ENCODE measurements around the gene C11orf54.
"Not testable (repeated sequence)": the region's sequence is repeated elsewhere in the genome, so short reads cannot be mapped to it uniquely, and the experiment has no call there.

Gene C11orf54

DNA sequence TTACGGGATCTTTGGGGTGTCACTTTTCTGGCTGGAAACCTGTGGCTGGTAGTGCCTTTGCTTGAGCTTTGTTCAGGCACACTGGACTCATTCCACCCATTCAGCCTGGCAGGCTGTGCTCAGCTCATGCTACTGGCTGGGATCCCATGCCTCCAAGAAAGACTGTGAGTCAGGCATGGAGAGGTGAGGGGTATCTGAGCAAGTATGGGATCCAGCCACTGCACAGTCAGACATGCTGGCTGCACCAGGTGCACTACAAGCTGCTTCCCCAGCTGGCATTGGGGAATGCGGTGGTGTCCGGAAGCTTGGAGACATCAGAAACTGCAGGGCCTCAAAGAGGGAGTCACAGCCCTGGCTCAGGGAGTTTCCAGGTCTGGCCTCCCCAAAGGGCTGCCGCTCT is 30.7 kb downstream of the C11orf54 start:
- DNase-seq: no peak

GRCh38 chr11:93773045-93773477 is 31.6 kb downstream of the C11orf54 start:
- no peak for DNase-seq

DNA sequence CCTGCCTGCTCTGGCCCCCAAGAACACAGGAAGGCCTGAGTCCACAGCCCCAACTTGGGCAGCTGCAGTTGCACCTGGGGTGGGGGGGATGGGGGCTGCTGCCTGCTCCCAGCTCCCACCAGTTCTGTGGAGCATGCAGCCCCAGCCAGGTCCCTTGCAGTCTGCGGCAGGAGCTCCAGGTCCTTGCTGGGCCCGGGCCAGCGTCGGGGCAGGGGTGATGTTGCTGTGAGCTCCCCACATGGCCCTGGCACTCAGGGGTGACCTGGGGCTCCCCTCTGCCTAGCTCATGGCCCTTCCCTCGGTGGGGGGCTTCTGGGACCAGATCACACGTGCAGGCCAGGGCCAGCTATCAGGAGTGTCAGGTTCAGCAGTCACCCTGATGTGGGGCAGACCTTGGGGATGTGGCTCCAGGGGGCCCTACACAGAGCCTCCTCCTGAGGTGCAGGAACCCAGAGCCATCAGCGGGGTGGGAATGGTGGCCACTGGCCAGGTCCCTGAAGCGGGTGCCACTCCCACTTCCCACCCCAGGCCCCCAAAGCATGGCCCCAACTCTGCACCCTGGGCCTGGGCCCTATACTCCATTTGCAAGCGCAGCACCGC is 32.2 kb downstream of the C11orf54 start:
- DNase-seq: no peak

- DNase-seq: not testable (repeated sequence)
These were observed 33.1 kb downstream of the C11orf54 start for GRCh38 chr11:93774560-93774959.

DNA sequence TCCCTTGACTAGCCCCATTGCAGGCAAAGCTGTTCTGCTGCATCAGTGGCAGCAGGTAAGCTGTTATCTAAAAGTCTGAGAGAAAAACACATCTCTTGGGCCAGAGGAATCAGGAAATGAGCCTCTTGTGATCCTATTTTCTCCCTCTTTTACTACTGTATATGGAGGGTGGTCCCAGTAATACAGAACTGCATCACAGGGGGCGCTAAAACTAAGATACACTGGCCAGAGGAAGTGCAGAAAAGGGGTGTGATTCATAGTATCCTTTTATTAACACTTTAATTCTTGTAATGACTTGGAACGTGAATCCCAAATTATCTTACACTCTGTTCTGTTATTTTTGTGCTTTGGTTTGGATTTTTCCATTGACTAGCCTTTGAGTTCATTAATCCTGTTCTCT is 33.8 kb downstream of the C11orf54 start:
- DNase-seq: no peak

GRCh38 chr11:93783362-93783761 is 41.9 kb downstream of the C11orf54 start:
- no peak for DNase-seq

- no peak for DNase-seq
These were observed 42.3 kb downstream of the C11orf54 start for GRCh38 chr11:93783765-93784144.

DNA sequence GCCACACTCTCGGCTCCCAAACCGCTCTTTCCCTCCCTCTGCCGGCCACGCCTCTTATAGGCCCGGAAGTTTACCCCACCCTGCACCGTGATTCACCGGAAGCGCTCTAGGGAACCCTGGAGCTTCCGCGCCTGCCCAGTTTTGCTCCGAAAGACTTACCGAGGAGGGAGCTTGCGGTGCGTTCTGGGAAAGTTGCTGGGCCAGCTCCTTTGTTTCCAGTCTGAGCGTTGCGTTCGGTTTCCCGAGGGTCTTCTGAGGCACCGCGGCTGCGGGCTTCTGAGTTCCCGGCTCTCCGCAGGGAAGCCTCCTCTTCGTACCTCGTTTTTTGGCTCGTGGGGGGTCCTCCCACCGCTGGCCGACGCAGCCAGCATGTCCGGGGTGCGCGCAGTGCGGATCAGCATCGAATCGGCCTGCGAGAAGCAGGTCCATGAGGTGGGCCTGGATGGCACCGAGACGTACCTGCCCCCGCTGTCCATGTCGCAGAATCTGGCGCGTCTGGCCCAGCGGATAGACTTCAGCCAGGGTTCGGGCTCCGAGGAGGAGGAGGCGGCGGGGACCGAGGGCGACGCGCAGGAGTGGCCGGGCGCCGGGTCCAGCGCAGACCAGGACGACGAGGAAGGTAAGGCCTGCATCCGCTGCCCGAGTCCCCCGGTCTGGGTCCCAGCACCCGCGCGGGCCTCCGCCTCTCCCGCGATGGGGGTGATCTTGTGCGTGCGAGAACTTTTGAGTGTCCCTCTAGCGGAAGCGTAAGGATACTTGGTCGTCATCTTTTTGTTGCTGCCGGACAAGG is 42.9 kb downstream of the C11orf54 start, which contains the start of gene MED17:
TSS of gene MED17 (plus strand) at position 138 of the 790 bp plus-strand sequence. CDS start at position 370, 232 bp downstream.
- peak; percentile 93 to 99 (median 96) for DNase-seq

GRCh38 chr11:93784935-93785360 is 43.5 kb downstream of the C11orf54 start:
- DNase-seq: peak in 1 of 3 experiments; percentile 81

GRCh38 chr11:93791493-93791892 is 50.0 kb downstream of the C11orf54 start:
- DNase-seq: no peak

DNA sequence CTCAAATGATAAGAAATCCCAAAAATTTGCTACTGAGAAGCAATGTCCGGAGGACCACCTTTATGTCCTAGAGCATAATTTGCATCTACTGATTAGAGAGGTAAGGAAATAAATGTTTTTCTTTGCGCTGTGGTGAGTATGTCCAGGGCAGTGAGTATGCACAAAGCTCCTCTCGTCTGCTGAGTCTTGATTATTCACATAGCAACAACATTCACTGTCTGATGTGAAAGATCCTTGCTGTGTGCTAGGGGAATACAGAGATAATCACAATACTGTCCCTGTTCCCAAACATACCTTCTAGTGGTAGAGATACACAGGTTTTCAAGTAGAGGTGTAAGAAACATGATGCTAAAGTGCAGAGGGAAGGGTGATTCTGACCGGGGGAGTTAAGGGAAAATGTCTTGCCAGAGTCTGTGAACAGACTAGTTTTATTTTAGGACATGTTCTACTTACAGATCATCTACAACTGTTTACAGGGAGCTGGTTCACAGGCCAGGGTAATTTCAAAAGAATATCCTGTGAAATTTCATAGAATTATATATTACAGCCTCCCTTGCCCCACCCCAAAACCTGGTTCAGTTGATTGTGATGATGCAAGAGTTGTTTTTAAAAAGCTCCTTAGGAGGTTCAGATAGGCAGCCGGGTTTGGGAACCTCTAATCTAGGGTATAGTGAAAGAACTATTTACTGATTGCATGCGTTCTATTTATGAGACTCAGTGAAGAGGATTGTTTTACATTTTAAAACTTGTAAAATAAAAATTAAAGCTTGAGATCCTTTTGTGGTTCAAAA is 55.2 kb downstream of the C11orf54 start:
- DNase-seq: no peak

DNA sequence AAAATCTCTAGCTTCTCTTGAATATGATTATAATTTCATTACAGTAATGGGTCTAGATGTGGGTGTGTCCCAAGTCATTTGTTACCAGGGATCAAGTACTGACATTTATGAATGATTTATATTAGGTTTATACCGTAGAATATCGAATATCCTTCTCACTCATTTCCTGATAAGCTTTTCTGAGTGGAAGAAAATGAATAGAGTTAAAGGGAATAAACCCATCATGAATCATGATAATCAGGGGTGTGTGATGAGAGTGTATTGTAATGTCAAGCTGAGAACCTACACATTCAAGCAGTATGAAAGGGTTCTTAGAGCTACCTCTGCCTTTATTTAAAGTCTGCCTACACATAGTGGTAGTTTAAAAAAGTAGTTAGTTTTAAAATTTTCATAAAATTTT is 59.9 kb downstream of the C11orf54 start:
- no peak for DNase-seq

DNA sequence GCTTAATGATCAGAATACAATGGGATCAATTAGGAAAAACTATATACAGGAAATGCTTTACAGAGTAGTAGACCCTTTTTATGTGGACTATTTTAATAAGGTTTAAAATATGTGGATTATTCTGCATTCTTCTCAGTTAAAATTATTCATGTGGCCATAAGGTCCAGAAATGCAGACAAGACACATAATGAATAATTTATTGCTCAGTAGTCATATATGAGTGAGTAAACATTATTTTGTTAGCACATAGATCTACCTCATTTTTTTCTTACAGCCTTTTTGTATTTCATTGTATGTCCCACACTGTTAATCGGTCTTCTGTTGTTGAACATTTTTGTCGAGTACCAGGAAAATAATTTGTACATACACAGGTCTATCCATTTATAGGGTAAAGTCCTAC is 63.4 kb downstream of the C11orf54 start:
- no peak for DNase-seq

- no peak for DNase-seq
These were observed 66.5 kb downstream of the C11orf54 start for GRCh38 chr11:93807980-93808379.

DNA sequence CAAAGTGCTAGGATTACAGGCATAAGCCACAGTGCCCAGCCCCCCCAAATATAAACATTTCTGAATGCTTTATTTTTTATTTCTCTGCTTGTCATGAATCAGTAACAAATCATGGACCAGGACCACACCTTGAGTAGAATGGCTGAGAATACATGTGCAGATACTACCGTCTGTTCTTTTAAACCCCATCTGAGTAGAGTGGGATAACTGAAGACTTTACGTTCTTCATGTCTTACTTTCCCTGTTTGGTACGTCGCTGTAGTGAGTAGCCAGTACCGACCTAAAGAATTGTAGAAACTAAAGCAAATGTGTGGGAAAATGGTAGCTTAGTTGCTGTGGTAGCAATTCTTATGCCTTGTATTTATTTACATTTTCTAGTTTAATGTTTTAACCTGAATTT is 72.5 kb downstream of the C11orf54 start:
- DNase-seq: no peak
